Measurements from ENCODE around the gene THSD4. TPM values are rescaled to one million over a fixed set of nuclear protein-coding genes. Genes with fewer than 3 reads are reported as not detected.

THSD4 gene
- total RNA-seq, 2 donors from 2014 or later, result 71.2 to 150 TPM

DNA sequence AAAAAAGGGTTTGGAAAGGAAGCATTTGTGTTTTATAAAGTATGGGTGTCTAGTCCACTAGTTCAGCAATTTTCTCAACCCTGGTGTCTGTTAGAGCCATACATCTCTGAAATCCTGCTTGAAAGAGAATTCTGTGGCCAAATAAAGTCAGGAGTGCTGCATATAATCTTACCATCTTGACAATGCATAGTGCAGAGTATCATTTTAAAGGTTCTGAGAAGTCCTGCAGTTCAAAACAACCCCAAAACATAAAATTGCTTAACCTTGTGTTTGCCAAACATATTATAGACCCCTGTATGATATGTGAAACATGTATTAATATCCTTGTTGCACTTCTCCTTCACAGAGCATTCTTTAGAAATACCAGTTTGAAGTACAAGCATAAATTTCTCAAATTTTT is 191.3 kb downstream of the THSD4 start:
- H3K4me3 ChIP-seq, result no peak overlapping the region
- H3K27me3 ChIP-seq (replicated peaks; ENCODE audit: insufficient read depth), result no peaks in the 10 kb centered on the region
- ATAC-seq (ENCODE audit: insufficient number of reproducible peaks, low FRiP score, low read depth), result no peak
- TF ChIP-seq, protein P1, sequence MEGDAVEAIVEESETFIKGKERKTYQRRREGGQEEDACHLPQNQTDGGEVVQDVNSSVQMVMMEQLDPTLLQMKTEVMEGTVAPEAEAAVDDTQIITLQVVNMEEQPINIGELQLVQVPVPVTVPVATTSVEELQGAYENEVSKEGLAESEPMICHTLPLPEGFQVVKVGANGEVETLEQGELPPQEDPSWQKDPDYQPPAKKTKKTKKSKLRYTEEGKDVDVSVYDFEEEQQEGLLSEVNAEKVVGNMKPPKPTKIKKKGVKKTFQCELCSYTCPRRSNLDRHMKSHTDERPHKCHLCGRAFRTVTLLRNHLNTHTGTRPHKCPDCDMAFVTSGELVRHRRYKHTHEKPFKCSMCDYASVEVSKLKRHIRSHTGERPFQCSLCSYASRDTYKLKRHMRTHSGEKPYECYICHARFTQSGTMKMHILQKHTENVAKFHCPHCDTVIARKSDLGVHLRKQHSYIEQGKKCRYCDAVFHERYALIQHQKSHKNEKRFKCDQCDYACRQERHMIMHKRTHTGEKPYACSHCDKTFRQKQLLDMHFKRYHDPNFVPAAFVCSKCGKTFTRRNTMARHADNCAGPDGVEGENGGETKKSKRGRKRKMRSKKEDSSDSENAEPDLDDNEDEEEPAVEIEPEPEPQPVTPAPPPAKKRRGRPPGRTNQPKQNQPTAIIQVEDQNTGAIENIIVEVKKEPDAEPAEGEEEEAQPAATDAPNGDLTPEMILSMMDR (IDR thresholded peaks at IDR 0.05), result no peak
- no peaks in the 10 kb centered on the region for H3K36me3 ChIP-seq
- H3K9me3 ChIP-seq, result no peaks in the 10 kb centered on the region
- H3K27ac ChIP-seq, result no peak overlapping the region
- H3K4me1 ChIP-seq (ENCODE audit: control insufficient read depth in 1 of 2, low read depth in 2 of 2), result peaks cover 6 to 37% of the 10 kb centered on the region in 2 donors
- no peak for DNase-seq (ENCODE audit: low spot score)

DNA sequence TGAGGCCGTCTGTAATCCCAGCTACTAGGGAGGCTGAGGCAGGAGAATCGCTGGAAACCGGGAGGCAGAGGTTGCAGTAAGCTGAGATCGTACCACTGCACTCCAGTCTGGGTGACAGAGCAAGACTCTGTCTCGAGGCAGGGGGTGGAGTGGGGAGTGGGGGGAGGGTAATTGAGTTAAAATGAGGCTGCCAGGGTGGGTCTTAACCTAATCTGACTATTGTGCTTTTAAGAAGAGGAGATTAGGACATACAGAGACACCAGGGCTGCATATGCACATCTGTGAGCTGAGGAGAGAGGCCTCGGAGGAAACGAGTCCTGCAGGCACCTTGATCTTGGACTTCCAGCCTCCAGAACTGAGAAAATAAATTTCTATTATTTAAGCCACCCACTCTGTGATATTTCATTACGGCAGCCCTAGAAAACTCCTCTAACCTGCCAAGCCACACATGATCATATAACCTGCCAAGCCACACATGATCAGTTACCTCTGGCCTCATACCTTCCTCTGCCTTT is 197.0 kb downstream of the THSD4 start:
- H3K9me3 ChIP-seq, result no peaks in the 10 kb centered on the region
- DNase-seq (ENCODE audit: low spot score) (no peak), ATAC-seq (ENCODE audit: insufficient number of reproducible peaks, low FRiP score, low read depth) (no peak)
- H3K36me3 ChIP-seq, result no peaks in the 10 kb centered on the region
- H3K4me1 ChIP-seq (ENCODE audit: control insufficient read depth in 1 of 2, low read depth in 2 of 2), result peaks cover 0 to 18% of the 10 kb centered on the region in 2 donors
- H3K27ac ChIP-seq, result no peak overlapping the region
- no peak overlapping the region for H3K4me3 ChIP-seq
- H3K27me3 ChIP-seq (replicated peaks; ENCODE audit: insufficient read depth), result no peaks in the 10 kb centered on the region
- TF ChIP-seq, protein P1 (IDR thresholded peaks at IDR 0.05), result no peak

DNA sequence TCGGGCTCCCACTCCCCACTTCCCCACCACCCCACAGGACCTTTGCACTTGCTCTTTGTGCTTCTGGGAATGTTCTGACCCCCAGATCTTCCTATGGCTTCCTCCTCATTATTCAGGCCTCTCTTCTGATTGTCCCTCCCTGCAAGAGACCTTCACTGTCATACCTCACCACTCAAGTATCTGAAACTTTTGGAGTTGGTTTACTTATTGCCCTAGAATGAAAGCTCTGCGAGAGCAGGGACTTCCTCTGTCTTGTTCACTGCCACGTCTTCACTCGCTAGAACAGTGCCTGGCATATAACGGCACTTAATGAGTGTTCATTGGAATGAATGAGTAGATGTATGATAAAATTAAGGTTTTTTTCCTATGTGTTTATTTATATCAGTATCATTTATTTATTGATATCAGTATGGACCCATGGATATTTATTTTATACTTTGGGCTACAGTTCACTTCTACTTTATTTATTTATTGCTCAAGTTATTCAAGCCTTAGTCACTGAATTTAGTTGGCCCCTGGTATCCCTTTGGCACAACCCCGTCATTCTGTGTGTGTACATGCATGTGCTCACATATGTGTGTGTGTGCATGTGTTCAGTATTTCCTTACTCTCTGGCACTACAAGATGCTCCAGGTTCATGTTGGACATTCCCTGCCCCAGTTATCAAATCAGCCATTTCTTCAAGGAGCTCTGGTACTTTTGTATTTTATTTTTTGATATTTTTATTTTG is 197.6 kb downstream of the THSD4 start:
- Histone ChIP-seq H3K27me3 (replicated peaks; ENCODE audit: insufficient read depth) (no peaks in the 10 kb centered on the region), H3K9me3 (no peaks in the 10 kb centered on the region), H3K4me3 (no peak overlapping the region), H3K4me1 (ENCODE audit: control insufficient read depth in 1 of 2, low read depth in 2 of 2) (peaks cover 0 to 19% of the 10 kb centered on the region in 2 donors), H3K36me3 (no peaks in the 10 kb centered on the region), H3K27ac (no peak overlapping the region)
- no peak for ATAC-seq (ENCODE audit: insufficient number of reproducible peaks, low FRiP score, low read depth)
- TF ChIP-seq, protein P1 (IDR thresholded peaks at IDR 0.05), result no peak
- DNase-seq (ENCODE audit: low spot score), result no peak

DNA sequence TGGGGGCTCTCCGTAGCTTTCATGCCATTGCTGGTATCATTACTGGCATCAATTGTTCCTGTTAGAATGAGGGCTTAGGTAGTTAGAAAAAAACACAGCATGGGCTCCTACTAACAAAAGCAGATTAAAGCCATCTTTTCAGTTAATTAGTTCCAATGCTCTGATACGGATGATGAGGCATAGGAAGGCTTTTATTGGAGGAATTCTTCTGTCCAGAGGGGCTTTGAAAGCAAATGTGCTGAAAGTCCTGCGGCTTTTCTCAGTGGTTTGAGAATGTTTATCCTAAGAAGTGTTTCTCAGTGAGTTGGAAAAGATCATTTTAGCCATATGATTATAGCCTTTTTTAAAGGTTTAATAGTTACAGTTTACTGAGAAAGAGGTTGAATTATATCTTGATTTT is 198.5 kb downstream of the THSD4 start:
- no peaks in the 10 kb centered on the region for H3K27me3 ChIP-seq (replicated peaks; ENCODE audit: insufficient read depth)
- H3K9me3 ChIP-seq, result no peaks in the 10 kb centered on the region
- DNase-seq (ENCODE audit: low spot score), result no peak
- H3K36me3 ChIP-seq, result no peaks in the 10 kb centered on the region
- H3K4me3 ChIP-seq, result no peak overlapping the region
- TF ChIP-seq, protein P1 (IDR thresholded peaks at IDR 0.05), result no peak
- no peak for ATAC-seq (ENCODE audit: insufficient number of reproducible peaks, low FRiP score, low read depth)
- no peak overlapping the region for H3K27ac ChIP-seq
- peaks cover 0 to 19% of the 10 kb centered on the region in 2 donors for H3K4me1 ChIP-seq (ENCODE audit: control insufficient read depth in 1 of 2, low read depth in 2 of 2)

DNA sequence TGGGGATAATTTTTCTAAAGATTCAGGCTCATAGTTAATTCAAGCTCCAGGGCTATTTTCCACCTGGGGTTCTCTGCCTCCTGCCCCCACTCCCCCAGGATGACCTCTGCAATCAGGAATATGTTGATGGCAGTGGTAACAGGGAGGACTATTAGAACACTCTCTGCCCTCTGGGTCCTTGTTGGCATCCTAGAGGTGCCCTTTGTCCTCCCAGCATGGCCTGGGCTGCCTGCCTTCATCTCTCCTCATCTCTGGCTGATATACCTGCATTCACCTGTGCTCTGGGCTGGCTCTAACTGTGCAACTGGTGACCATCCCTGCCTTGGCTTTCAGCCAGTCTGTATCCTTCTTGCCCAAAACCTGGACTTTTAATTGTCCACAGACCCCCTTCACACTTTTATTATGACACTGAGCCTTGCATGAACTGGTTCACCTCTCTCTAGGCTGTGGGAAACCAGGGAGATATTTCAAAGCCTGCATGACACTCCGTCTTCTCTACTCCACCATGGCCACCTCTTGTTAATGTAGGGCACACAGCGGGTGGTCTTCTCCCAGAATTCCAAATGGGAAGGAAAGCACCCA is 199.8 kb downstream of the THSD4 start:
- Histone ChIP-seq H3K4me3 (no peak overlapping the region), H3K4me1 (ENCODE audit: control insufficient read depth in 1 of 2, low read depth in 2 of 2) (peaks cover 0 to 24% of the 10 kb centered on the region in 2 donors), H3K27me3 (replicated peaks; ENCODE audit: insufficient read depth) (no peaks in the 10 kb centered on the region), H3K36me3 (no peaks in the 10 kb centered on the region), H3K9me3 (no peaks in the 10 kb centered on the region), H3K27ac (no peak overlapping the region)
- TF ChIP-seq, protein P1 (IDR thresholded peaks at IDR 0.05), result no peak
- DNase-seq (ENCODE audit: low spot score), result no peak
- no peak for ATAC-seq (ENCODE audit: insufficient number of reproducible peaks, low FRiP score, low read depth)

Measured in thoracic aorta (tissue), 2 donors.